Endothelial cell of umbilical vein (primary cell): ENCODE data around the gene HSD17B11.

ENCODE experiments used
- EZH2 ChIP-seq: IDR thresholded peaks from 2 replicates; pipeline ENCODE4 v1.6.1; 2012; ENCODE audit warnings: borderline replicate concordance, low read depth, mild to moderate bottlenecking, moderate library complexity, low read length, inconsistent platforms; ENCODE audit not compliant: severe bottlenecking
- FOS ChIP-seq: IDR thresholded peaks from 2 replicates; pipeline ENCODE4 v1.6.1; 2011; ENCODE audit warnings: mild to moderate bottlenecking, low read length, moderate library complexity, borderline replicate concordance; ENCODE audit not compliant: insufficient read depth
- POLR2AphosphoS5 ChIP-seq: IDR thresholded peaks from 2 replicates; pipeline ENCODE4 v1.6.1; 2012; ENCODE audit warnings: low read depth, mild to moderate bottlenecking, control low read depth, low read length, moderate library complexity; ENCODE audit not compliant: insufficient read depth
- TF ChIP-seq, protein P1 (sequence below), 2 donors: IDR thresholded peaks; 1 replicate in 1 of 2; 2 replicates in 1 of 2; pipeline ENCODE4 v1.5.1; 2011; ENCODE audit warnings: low read length in 2 of 2, mild to moderate bottlenecking in 2 of 2, moderate library complexity in 2 of 2, control low read depth in 1 of 2, inconsistent platforms in 1 of 2, low read depth in 1 of 2; ENCODE audit not compliant: insufficient read depth in 1 of 2; ENCODE audit errors: extremely low read depth in 1 of 2

DNA sequence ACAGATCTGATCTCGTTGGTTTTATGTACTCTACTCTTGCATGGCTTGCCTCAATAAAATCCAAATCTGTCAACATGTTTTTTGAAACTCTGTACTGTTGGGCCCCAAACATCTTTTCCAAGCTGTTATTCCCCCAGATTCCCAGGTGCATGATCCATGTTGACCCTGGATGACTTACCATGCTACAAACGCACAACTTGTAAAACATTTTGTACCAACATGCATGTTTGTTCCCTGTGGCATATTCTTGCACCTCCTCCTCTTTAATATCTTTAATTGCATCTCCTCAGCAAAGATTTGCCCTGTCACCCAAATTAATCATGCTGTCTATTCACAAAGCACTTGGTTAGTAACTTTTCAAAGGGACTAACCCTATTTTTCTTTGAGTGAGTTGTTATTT is 92.6 kb downstream of the HSD17B11 start:
- TF ChIP-seq EZH2, result no peak
- TF ChIP-seq, protein P1, sequence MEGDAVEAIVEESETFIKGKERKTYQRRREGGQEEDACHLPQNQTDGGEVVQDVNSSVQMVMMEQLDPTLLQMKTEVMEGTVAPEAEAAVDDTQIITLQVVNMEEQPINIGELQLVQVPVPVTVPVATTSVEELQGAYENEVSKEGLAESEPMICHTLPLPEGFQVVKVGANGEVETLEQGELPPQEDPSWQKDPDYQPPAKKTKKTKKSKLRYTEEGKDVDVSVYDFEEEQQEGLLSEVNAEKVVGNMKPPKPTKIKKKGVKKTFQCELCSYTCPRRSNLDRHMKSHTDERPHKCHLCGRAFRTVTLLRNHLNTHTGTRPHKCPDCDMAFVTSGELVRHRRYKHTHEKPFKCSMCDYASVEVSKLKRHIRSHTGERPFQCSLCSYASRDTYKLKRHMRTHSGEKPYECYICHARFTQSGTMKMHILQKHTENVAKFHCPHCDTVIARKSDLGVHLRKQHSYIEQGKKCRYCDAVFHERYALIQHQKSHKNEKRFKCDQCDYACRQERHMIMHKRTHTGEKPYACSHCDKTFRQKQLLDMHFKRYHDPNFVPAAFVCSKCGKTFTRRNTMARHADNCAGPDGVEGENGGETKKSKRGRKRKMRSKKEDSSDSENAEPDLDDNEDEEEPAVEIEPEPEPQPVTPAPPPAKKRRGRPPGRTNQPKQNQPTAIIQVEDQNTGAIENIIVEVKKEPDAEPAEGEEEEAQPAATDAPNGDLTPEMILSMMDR (IDR thresholded peaks at IDR 0.05; ENCODE audit: extremely low read depth in 1 of 2, insufficient read depth in 1 of 2, low read depth in 1 of 2, low read length in 2 of 2), result no peak
- no peak for TF ChIP-seq POLR2AphosphoS5
- TF ChIP-seq FOS, result no peak
